ENCODE measurements around the gene OLFM1.

- TF ChIP-seq TAF1 (IDR thresholded peaks at IDR 0.05; ENCODE audit: low read depth) (no peak), RAD21 (IDR thresholded peaks at IDR 0.05; ENCODE audit: low read depth) (no peak), USF1 (IDR thresholded peaks at IDR 0.05) (no peak), FOXM1 (IDR thresholded peaks at IDR 0.05; ENCODE audit: borderline replicate concordance, low read depth) (no peak), CREB1 (IDR thresholded peaks at IDR 0.05; ENCODE audit: low read depth) (no peak), MAX (IDR thresholded peaks at IDR 0.05) (no peak), TCF12 (IDR thresholded peaks at IDR 0.05; ENCODE audit: low read depth) (no peak), YY1 (IDR thresholded peaks at IDR 0.05; ENCODE audit: low read depth) (no peak), REST (IDR thresholded peaks at IDR 0.05; ENCODE audit: low read depth) (no peak), CEBPB (IDR thresholded peaks at IDR 0.05) (no peak), EP300 (IDR thresholded peaks at IDR 0.05; ENCODE audit: borderline replicate concordance) (no peak), EGR1 (IDR thresholded peaks at IDR 0.05) (no peak), TEAD4 (IDR thresholded peaks at IDR 0.05) (no peak), NFIC (IDR thresholded peaks at IDR 0.05) (no peak)
Observed at GRCh38 chr9:135095470-135096407, 8.3 kb downstream of the OLFM1 start.

All from Ishikawa (cell line).